Amniotic epithelial cell (primary cell): ENCODE data around the gene TPTE2.
"Not testable (repeated sequence)": the region's sequence is repeated elsewhere in the genome, so short reads cannot be mapped to it uniquely, and the experiment has no call there.

Source experiments
- DNase-seq: peaks from one replicate; pipeline ENCODE4 v3.0.0-alpha.2; 2010; ENCODE audit warnings: low read depth

Gene TPTE2

DNA sequence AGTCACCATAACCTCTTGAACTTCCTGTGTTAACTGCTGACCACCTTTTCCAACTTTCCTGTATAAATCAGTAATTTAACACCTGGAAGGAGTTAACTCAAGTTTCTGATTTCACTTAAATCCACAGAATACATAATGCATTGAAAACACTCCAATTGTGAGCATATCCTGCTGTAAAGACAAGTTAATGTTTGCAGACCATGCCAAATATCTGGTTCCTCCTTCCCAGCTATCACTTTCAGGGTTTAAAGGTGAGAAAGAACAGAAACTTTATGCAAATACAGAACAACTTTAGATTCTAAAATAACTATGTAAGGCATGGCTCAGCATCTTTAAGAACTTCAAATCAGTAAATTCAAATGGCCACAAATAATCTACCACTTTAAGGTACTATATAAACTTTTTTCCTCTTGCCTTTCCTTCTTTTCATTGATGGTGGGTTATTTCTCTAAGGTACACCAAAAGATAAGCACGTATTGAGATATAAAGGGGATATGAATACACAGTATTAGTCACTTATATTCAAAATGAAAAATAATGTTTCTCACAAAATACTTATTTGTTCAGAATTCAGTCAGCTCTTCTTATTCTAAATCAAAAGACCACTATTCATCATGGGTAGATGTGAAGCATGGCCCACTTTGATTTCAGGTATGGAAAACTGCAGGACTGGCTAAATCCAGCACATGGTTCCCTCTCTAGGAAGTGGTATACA lies 6.6 kb upstream of the TPTE2 start:
- DNase-seq = no peak

GRCh38 chr13:19561585-19561984 lies 253 bp upstream of the TPTE2 start:
- DNase-seq = no peak

- DNase-seq = not testable (repeated sequence)
Measured at GRCh38 chr13:19560672-19561071, 660 bp downstream of the TPTE2 start.

GRCh38 chr13:19559739-19560138 lies 1.6 kb downstream of the TPTE2 start:
- DNase-seq = not testable (repeated sequence)

DNA sequence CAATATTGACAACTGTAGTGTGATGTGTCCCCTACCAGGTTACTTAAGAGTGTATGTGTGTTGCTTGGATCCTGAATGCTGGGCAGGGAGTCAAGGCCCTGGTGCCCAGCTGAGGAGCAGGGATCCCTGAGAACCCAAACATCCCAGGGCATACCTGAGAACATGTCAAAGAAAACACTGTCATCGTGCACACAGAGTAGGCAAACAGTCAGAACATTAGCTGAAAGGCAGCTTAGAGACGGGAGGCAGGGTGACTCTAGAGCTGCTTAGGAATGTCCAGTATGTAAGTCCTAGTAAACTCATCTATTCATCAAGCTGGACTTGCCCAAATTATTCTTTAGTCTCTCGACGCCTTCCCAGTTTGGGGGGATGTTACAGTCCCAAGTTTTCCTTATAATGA lies 4.0 kb downstream of the TPTE2 start:
- not testable (repeated sequence) for DNase-seq

- not testable (repeated sequence) for DNase-seq
Measured at GRCh38 chr13:19549245-19549644, 12.1 kb downstream of the TPTE2 start.

- DNase-seq = not testable (repeated sequence)
Measured at GRCh38 chr13:19525634-19526033, 35.7 kb downstream of the TPTE2 start.

- no peak for DNase-seq
Measured at GRCh38 chr13:19519049-19519448, 42.3 kb downstream of the TPTE2 start.

DNA sequence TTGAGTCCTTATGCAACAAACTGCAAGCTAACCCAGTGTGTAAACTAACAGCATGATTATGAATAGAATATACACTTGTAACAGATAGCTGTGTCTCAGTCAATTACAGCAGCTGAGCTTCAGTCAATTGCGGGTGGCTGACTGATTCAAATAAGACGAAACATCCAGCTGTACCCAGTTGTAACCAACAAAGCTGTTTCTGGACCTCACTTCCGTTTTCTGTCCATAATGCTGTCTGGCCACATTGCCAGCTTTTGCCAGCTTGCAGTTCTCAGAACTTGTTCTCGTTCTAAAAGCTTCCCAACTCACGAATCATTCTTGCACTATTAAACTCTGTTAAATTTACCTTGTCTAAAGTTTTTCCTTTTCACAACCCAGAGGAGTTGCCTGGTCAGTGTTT lies 53.7 kb downstream of the TPTE2 start:
- not testable (repeated sequence) for DNase-seq

- not testable (repeated sequence) for DNase-seq
Measured at GRCh38 chr13:19460126-19460525, 101.2 kb downstream of the TPTE2 start.

- not testable (repeated sequence) for DNase-seq
Measured at GRCh38 chr13:19439056-19439686, 122.2 kb downstream of the TPTE2 start.

DNA sequence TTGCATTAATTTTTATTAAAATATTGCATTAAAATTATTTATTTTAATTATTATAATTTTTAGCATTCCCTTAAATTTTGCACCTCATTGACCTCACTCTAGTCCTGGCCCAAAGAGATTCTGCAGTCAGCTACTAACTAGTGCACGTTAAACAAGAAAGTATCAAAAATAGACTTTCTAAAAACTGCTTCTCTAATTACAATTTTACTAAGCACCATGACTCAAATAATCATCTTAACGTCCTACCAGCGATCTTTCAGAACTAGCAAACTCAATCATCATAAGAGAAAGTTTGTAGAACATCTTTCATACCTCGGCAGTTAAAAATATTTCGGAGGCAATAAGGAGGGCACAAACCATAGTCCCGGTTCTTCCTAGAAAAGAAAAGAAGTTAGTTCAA lies 123.6 kb downstream of the TPTE2 start:
- not testable (repeated sequence) for DNase-seq

- not testable (repeated sequence) for DNase-seq
Measured at GRCh38 chr13:19422236-19422635, 139.1 kb downstream of the TPTE2 start.

- not testable (repeated sequence) for DNase-seq
Measured at GRCh38 chr13:19412494-19412893, 148.8 kb downstream of the TPTE2 start.

DNA sequence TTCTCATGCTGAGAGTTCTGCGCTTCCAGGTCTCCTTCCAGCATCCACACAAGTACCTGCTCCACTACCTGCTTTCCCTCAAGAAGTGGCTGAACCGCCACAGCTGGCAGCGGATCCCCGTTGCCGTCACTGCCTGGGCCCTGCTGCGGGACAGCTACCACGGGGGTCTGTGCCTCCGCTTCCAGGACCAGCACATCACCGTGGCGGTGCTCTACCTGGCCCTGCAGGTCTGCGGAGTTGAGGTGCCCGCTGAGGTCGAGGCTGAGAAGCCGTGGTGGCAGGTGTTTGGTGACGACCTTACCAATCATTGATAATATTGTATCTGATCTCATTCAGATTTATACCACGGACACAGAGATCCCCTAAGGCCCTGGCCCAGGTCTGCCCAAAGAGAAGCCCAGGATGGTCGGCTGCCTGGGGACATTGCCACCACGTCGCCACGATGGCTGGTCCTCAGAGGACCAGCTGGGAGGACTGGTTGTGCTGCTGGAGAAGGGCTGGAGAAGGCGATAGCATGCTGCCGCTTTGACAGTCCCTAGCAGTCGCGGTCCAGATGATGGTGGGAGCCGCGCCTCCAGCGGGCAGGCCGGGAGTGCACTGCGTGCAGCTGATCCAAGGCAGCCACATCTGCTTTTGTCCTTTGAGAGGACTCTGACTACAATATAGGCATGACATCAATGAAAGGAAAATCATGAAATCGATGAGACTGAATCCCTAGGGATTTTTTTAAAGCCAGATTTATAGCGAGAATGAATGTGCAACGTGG lies 178.4 kb downstream of the TPTE2 start:
- DNase-seq = not testable (repeated sequence)

- no peak for DNase-seq
Measured at GRCh38 chr13:19382111-19382510, 179.2 kb downstream of the TPTE2 start.
